WTC11 (cell line): Measurements from ENCODE around the gene TRIP11. TPM values are rescaled to one million over a fixed set of nuclear protein-coding genes. Genes with fewer than 3 reads are reported as not detected.

Source experiments
- ATAC-seq: fragments of 200-7000 bp; cut with Tn5 transposase; 2 replicates; pipeline ENCODE4 v1.10.0; 2021; ENCODE audit warnings: mild to moderate bottlenecking, moderate library complexity
- CTCF ChIA-PET: fragments of 300-600 bp; sonication (Branson Sonifier 250); formaldehyde crosslinking; loops from one replicate; lab custom pipeline; 2021; ENCODE audit warnings: antibody characterized with exemption; lab: Charles Lee
- POLR2A ChIA-PET: fragments of 350-600 bp; sonication (Branson Sonifier 250); formaldehyde crosslinking; loops from one replicate; lab custom pipeline; 2021; ENCODE audit warnings: antibody characterized with exemption; lab: Charles Lee
- DNase-seq: peaks from one replicate; pipeline ENCODE4 v3.0.0; 2021; ENCODE audit warnings: low spot score
- H3K27ac Mint-ChIP-seq: 2 replicates; pipeline ENCODE4 v1.8.0; 2021; ENCODE audit warnings: mixed read lengths
- H3K27me3 Mint-ChIP-seq: 2 replicates; pipeline ENCODE4 v1.8.0; 2021; ENCODE audit warnings: low read depth, mild to moderate bottlenecking, moderate library complexity, mixed read lengths
- H3K36me3 Mint-ChIP-seq: 2 replicates; pipeline ENCODE4 v1.8.0; 2021; ENCODE audit warnings: mixed read lengths
- H3K4me1 Mint-ChIP-seq: 2 replicates; pipeline ENCODE4 v1.8.0; 2022; ENCODE audit warnings: mixed read lengths
- H3K4me3 Mint-ChIP-seq: 2 replicates; pipeline ENCODE4 v1.8.0; 2021; ENCODE audit warnings: mild to moderate bottlenecking, moderate library complexity, mixed read lengths
- H3K9me3 Mint-ChIP-seq: 2 replicates; pipeline ENCODE4 v1.8.0; 2021; ENCODE audit warnings: mixed read lengths
- FOXJ3 ChIP-seq: sonication (generic); formaldehyde crosslinking; IDR thresholded peaks from 2 replicates; pipeline ENCODE4 v1.9.0; 2021; ENCODE audit warnings: missing genetic modification reagents, mild to moderate bottlenecking, borderline replicate concordance
- FOXK1 ChIP-seq: sonication (generic); formaldehyde crosslinking; IDR thresholded peaks from 2 replicates; pipeline ENCODE4 v1.8.0; 2022; ENCODE audit warnings: mild to moderate bottlenecking, moderate library complexity, missing genetic modification reagents
- GABPB1 ChIP-seq: sonication (generic); formaldehyde crosslinking; IDR thresholded peaks from 2 replicates; pipeline ENCODE4 v1.8.1; 2023; ENCODE audit warnings: mild to moderate bottlenecking, missing genetic modification reagents
- IRF2 ChIP-seq: sonication (generic); formaldehyde crosslinking; IDR thresholded peaks from 2 replicates; pipeline ENCODE4 v1.8.0; 2022; ENCODE audit warnings: low read depth, missing genetic modification reagents, borderline replicate concordance
- JAZF1 ChIP-seq: fragments of 250-450 bp; sonication (Bioruptor Pico); IDR thresholded peaks from 2 replicates; pipeline ENCODE4 v1.9.0; 2021; ENCODE audit warnings: moderate library complexity, mild to moderate bottlenecking, inconsistent platforms
- MYBL2 ChIP-seq: sonication (generic); formaldehyde crosslinking; IDR thresholded peaks from 2 replicates; pipeline ENCODE4 v1.8.1; 2023; ENCODE audit warnings: mild to moderate bottlenecking, moderate library complexity, missing genetic modification reagents
- PRRX2 ChIP-seq: fragments of 250-450 bp; sonication (Bioruptor Pico); IDR thresholded peaks from 2 replicates; pipeline ENCODE4 v1.8.0; 2021; ENCODE audit warnings: mild to moderate bottlenecking
- SP1 ChIP-seq: sonication (generic); formaldehyde crosslinking; conservative IDR thresholded peaks from 2 replicates; pipeline ENCODE4 v1.8.1; 2022; ENCODE audit warnings: missing genetic modification reagents
- ZNF219 ChIP-seq: sonication (generic); formaldehyde crosslinking; IDR thresholded peaks from 2 replicates; pipeline ENCODE4 v1.8.0; 2023; ENCODE audit warnings: missing genetic modification reagents, mild to moderate bottlenecking, borderline replicate concordance
- ZNF416 ChIP-seq: fragments of 250-450 bp; sonication (Bioruptor Pico); IDR thresholded peaks from 2 replicates; pipeline ENCODE4 v1.9.0; 2021; ENCODE audit warnings: mild to moderate bottlenecking, inconsistent platforms
- ZNF423 ChIP-seq: fragments of 250-450 bp; sonication (Bioruptor Pico); IDR thresholded peaks from 2 replicates; pipeline ENCODE4 v2.1.2; 2022; ENCODE audit warnings: mild to moderate bottlenecking, moderate library complexity
- total RNA-seq: library from RNA; stranded (reverse); gene quantifications from 3 replicates; pipeline ENCODE4 v1.2.3, GENCODE V29; 2021
- TF ChIP-seq, protein P1 (sequence below): sonication (generic); formaldehyde crosslinking; IDR thresholded peaks from 2 replicates; pipeline ENCODE4 v1.8.1; 2023; ENCODE audit warnings: mild to moderate bottlenecking, moderate library complexity, missing genetic modification reagents
- TF ChIP-seq, protein P2 (sequence below): fragments of 250-450 bp; sonication (Bioruptor Pico); IDR thresholded peaks from 2 replicates; pipeline ENCODE4 v1.9.0; 2021; ENCODE audit warnings: mild to moderate bottlenecking, borderline replicate concordance
- TF ChIP-seq, protein P3 (sequence below): sonication (generic); formaldehyde crosslinking; IDR thresholded peaks from 2 replicates; pipeline ENCODE4 v1.8.1; 2023; ENCODE audit warnings: mild to moderate bottlenecking, missing genetic modification reagents
- TF ChIP-seq, protein P4 (sequence below): sonication (generic); formaldehyde crosslinking; IDR thresholded peaks from 2 replicates; pipeline ENCODE4 v1.8.1; 2022; ENCODE audit warnings: mild to moderate bottlenecking, moderate library complexity, missing genetic modification reagents
- TF ChIP-seq, protein P5 (sequence below): sonication (generic); formaldehyde crosslinking; IDR thresholded peaks from 2 replicates; pipeline ENCODE4 v1.8.1; 2022; ENCODE audit warnings: low read depth, mild to moderate bottlenecking, moderate library complexity, missing genetic modification reagents, borderline replicate concordance
- TF ChIP-seq, protein P6 (sequence below): sonication (generic); formaldehyde crosslinking; conservative IDR thresholded peaks from 2 replicates; pipeline ENCODE4 v1.8.1; 2023; ENCODE audit warnings: mild to moderate bottlenecking, low read depth, missing genetic modification reagents, moderate library complexity
- TF ChIP-seq, protein P7 (sequence below): fragments of 250-450 bp; sonication (Bioruptor Pico); IDR thresholded peaks from 2 replicates; pipeline ENCODE4 v1.9.0; 2021; ENCODE audit warnings: mild to moderate bottlenecking

The TRIP11 gene
- total RNA-seq, 1 experiment from 2014 or later = 34.4 TPM

DNA sequence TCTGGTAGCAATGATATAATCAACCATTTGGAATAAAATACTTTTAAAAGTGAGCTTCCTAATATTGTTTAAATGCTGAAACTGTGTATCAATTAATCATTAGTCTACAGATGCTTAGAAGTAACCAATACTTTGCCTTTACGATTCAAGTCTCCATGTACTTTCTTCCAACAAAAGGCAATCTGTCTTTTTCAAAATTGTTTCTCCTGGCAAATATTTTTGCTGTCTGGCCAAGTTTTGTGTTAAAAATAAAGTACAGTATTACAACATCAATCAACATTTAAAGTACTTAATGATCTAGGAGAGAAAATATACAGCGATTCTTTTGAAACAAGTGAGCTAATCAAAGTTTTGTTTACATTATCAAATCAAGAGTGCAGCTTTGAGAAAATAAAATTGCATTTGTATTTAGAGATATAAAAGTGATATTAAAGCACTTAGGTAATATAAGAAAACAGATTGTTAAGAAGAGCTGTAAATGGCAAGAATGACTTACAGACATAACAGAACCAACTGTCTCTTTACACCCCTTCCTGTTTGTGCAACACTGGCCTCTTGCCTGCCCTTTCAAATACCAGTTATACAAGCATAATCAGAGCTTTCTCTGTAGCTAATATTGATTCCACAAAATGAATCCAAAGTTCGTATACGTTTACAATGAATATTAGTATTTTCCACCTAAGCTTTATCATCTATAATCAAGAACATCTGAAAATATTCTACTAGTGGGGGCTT lies 54.2 kb downstream of the TRIP11 start (continued):
- no peak for TF ChIP-seq ZNF219 (CRISPR knock-in tag)

DNA sequence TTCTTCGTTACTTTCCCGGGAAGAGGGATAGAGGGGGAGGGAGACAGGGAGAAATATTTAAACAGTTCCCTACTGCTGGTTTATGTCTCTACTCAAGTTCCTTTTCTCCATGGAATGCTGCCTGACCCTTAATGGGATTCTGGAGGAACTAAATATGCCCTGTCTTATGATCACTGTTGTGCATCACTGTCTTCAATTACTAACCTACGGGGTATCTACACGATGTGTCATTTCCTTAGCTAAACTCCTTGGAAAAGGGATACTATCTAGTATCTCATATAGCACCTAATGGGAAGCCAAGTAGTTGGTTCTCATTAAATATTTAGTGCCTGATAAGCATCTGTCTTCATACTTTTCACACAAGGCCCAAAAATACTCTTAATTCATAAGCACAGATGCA lies 54.9 kb downstream of the TRIP11 start:
- ChIA-PET POLR2A (no interaction called here), CTCF (interaction anchor here (2.9 kb wide), 1 partner anchor 12 kb away, joined by 13 read pairs; no protein-coding TSS in a partner anchor)
- H3K4me1 Mint-ChIP-seq = no peaks in the 10 kb centered on the region
- DNase-seq (no peak), ATAC-seq (no peak)
- H3K9me3 Mint-ChIP-seq = no peaks in the 10 kb centered on the region
- H3K27me3 Mint-ChIP-seq = no peaks in the 10 kb centered on the region
- no peak overlapping the region for H3K4me3 Mint-ChIP-seq
- H3K36me3 Mint-ChIP-seq = peaks cover 22% of the 10 kb centered on the region
- no peak overlapping the region for H3K27ac Mint-ChIP-seq
- TF ChIP-seq, protein P1, sequence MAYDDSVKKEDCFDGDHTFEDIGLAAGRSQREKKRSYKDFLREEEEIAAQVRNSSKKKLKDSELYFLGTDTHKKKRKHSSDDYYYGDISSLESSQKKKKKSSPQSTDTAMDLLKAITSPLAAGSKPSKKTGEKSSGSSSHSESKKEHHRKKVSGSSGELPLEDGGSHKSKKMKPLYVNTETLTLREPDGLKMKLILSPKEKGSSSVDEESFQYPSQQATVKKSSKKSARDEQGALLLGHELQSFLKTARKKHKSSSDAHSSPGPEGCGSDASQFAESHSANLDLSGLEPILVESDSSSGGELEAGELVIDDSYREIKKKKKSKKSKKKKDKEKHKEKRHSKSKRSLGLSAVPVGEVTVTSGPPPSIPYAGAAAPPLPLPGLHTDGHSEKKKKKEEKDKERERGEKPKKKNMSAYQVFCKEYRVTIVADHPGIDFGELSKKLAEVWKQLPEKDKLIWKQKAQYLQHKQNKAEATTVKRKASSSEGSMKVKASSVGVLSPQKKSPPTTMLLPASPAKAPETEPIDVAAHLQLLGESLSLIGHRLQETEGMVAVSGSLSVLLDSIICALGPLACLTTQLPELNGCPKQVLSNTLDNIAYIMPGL (CRISPR knock-in tag) = no peak
- TF ChIP-seq, protein P2, sequence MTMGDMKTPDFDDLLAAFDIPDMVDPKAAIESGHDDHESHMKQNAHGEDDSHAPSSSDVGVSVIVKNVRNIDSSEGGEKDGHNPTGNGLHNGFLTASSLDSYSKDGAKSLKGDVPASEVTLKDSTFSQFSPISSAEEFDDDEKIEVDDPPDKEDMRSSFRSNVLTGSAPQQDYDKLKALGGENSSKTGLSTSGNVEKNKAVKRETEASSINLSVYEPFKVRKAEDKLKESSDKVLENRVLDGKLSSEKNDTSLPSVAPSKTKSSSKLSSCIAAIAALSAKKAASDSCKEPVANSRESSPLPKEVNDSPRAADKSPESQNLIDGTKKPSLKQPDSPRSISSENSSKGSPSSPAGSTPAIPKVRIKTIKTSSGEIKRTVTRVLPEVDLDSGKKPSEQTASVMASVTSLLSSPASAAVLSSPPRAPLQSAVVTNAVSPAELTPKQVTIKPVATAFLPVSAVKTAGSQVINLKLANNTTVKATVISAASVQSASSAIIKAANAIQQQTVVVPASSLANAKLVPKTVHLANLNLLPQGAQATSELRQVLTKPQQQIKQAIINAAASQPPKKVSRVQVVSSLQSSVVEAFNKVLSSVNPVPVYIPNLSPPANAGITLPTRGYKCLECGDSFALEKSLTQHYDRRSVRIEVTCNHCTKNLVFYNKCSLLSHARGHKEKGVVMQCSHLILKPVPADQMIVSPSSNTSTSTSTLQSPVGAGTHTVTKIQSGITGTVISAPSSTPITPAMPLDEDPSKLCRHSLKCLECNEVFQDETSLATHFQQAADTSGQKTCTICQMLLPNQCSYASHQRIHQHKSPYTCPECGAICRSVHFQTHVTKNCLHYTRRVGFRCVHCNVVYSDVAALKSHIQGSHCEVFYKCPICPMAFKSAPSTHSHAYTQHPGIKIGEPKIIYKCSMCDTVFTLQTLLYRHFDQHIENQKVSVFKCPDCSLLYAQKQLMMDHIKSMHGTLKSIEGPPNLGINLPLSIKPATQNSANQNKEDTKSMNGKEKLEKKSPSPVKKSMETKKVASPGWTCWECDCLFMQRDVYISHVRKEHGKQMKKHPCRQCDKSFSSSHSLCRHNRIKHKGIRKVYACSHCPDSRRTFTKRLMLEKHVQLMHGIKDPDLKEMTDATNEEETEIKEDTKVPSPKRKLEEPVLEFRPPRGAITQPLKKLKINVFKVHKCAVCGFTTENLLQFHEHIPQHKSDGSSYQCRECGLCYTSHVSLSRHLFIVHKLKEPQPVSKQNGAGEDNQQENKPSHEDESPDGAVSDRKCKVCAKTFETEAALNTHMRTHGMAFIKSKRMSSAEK = no peak
- no peak for TF ChIP-seq IRF2 (CRISPR knock-in tag)
- TF ChIP-seq, protein P3, sequence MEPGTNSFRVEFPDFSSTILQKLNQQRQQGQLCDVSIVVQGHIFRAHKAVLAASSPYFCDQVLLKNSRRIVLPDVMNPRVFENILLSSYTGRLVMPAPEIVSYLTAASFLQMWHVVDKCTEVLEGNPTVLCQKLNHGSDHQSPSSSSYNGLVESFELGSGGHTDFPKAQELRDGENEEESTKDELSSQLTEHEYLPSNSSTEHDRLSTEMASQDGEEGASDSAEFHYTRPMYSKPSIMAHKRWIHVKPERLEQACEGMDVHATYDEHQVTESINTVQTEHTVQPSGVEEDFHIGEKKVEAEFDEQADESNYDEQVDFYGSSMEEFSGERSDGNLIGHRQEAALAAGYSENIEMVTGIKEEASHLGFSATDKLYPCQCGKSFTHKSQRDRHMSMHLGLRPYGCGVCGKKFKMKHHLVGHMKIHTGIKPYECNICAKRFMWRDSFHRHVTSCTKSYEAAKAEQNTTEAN (CRISPR knock-in tag) = no peak
- TF ChIP-seq, protein P4, sequence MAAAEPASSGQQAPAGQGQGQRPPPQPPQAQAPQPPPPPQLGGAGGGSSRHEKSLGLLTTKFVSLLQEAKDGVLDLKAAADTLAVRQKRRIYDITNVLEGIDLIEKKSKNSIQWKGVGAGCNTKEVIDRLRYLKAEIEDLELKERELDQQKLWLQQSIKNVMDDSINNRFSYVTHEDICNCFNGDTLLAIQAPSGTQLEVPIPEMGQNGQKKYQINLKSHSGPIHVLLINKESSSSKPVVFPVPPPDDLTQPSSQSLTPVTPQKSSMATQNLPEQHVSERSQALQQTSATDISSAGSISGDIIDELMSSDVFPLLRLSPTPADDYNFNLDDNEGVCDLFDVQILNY (CRISPR knock-in tag) = no peak
- no peak for TF ChIP-seq MYBL2
- TF ChIP-seq FOXJ3 (CRISPR knock-in tag) = no peak
- TF ChIP-seq GABPB1 = no peak

DNA sequence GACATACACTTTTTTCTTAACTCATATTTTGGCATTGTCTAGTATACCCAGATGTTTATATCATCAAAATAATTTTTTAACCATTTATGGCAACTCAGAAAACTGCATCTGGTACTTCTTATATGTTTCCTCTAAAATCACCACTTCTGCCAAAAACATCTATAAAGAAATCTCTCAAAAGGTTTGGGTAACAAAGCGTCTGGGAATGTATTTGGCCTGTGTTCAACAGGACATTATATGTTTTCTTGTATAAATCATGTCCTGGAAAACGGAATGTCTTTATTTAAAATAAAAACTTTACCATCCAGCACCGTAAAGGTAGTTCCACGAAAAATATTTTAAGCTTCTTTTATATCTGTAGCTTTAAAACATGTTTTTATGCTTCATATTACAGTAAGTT lies 56.3 kb downstream of the TRIP11 start:
- Mint-ChIP-seq H3K9me3 (no peaks in the 10 kb centered on the region), H3K36me3 (peaks cover 18% of the 10 kb centered on the region), H3K27ac (no peak overlapping the region), H3K4me1 (no peaks in the 10 kb centered on the region), H3K27me3 (no peaks in the 10 kb centered on the region), H3K4me3 (no peak overlapping the region)
- POLR2A ChIA-PET = no interaction called here
- DNase-seq (no peak), ATAC-seq (no peak)
- CTCF ChIA-PET = interaction anchor here (2.9 kb wide), 1 partner anchor 13 kb away, joined by 13 read pairs; no protein-coding TSS in a partner anchor
- TF ChIP-seq JAZF1 (CRISPR knock-in tag) (no peak), ZNF416 (CRISPR knock-in tag) (no peak), ZNF423 (no peak), FOXK1 (CRISPR knock-in tag) (no peak), PRRX2 (CRISPR knock-in tag) (no peak), SP1 (CRISPR knock-in tag) (no peak)
- TF ChIP-seq, protein P5, sequence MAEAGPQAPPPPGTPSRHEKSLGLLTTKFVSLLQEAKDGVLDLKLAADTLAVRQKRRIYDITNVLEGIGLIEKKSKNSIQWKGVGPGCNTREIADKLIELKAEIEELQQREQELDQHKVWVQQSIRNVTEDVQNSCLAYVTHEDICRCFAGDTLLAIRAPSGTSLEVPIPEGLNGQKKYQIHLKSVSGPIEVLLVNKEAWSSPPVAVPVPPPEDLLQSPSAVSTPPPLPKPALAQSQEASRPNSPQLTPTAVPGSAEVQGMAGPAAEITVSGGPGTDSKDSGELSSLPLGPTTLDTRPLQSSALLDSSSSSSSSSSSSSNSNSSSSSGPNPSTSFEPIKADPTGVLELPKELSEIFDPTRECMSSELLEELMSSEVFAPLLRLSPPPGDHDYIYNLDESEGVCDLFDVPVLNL (CRISPR knock-in tag) = no peak
- TF ChIP-seq, protein P6, sequence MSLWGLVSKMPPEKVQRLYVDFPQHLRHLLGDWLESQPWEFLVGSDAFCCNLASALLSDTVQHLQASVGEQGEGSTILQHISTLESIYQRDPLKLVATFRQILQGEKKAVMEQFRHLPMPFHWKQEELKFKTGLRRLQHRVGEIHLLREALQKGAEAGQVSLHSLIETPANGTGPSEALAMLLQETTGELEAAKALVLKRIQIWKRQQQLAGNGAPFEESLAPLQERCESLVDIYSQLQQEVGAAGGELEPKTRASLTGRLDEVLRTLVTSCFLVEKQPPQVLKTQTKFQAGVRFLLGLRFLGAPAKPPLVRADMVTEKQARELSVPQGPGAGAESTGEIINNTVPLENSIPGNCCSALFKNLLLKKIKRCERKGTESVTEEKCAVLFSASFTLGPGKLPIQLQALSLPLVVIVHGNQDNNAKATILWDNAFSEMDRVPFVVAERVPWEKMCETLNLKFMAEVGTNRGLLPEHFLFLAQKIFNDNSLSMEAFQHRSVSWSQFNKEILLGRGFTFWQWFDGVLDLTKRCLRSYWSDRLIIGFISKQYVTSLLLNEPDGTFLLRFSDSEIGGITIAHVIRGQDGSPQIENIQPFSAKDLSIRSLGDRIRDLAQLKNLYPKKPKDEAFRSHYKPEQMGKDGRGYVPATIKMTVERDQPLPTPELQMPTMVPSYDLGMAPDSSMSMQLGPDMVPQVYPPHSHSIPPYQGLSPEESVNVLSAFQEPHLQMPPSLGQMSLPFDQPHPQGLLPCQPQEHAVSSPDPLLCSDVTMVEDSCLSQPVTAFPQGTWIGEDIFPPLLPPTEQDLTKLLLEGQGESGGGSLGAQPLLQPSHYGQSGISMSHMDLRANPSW (CRISPR knock-in tag) = no peak
- TF ChIP-seq, protein P7, sequence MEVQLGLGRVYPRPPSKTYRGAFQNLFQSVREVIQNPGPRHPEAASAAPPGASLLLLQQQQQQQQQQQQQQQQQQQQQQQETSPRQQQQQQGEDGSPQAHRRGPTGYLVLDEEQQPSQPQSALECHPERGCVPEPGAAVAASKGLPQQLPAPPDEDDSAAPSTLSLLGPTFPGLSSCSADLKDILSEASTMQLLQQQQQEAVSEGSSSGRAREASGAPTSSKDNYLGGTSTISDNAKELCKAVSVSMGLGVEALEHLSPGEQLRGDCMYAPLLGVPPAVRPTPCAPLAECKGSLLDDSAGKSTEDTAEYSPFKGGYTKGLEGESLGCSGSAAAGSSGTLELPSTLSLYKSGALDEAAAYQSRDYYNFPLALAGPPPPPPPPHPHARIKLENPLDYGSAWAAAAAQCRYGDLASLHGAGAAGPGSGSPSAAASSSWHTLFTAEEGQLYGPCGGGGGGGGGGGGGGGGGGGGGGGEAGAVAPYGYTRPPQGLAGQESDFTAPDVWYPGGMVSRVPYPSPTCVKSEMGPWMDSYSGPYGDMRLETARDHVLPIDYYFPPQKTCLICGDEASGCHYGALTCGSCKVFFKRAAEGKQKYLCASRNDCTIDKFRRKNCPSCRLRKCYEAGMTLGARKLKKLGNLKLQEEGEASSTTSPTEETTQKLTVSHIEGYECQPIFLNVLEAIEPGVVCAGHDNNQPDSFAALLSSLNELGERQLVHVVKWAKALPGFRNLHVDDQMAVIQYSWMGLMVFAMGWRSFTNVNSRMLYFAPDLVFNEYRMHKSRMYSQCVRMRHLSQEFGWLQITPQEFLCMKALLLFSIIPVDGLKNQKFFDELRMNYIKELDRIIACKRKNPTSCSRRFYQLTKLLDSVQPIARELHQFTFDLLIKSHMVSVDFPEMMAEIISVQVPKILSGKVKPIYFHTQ (CRISPR knock-in tag) = no peak
